Gastrocnemius medialis (tissue), 4 donors: ENCODE measurements around the gene RNF220.

ENCODE experiments used
- POLR2A ChIP-seq, 2 donors: fragments of 450-650 bp; IDR thresholded peaks; one replicate each; pipeline ENCODE4 v1.6.1; 2017; ENCODE audit warnings: antibody characterized with exemption in 2 of 2, mild to moderate bottlenecking in 2 of 2, moderate library complexity in 2 of 2
- TF ChIP-seq, protein P1 (sequence below), 5 experiments: fragments of 450-650 bp in 3 of 5; fragments of 200-600 bp in 2 of 5; sonication (generic) in 2 of 5; IDR thresholded peaks in 4 of 5; conservative IDR thresholded peaks in 1 of 5; 1 replicate in 4 of 5; 2 replicates in 1 of 5; pipeline ENCODE4 v1.5.1; 2016 to 2019; ENCODE audit warnings: antibody characterized with exemption in 5 of 5, mild to moderate bottlenecking in 3 of 5, moderate library complexity in 3 of 5

DNA sequence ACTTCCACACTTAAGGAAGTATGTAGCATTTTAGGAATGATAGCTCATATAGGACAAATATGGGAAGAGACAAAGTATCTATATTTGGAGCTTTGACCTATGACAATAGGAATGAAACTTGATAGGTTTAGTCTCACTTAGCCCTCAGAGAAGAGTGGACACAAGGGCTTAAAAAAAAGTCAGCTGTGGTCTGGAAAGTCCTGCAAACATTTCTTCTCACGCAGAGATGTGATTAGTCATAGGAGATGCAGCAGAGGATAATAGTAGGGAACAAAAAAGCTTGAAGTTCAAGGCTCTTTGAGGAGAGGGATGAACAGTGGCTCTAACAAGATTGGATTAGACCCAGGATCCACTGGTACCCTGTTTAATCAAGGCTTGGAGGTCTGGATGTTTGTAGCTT, 14.8 kb upstream of the RNF220 start:
- TF ChIP-seq, protein P1, sequence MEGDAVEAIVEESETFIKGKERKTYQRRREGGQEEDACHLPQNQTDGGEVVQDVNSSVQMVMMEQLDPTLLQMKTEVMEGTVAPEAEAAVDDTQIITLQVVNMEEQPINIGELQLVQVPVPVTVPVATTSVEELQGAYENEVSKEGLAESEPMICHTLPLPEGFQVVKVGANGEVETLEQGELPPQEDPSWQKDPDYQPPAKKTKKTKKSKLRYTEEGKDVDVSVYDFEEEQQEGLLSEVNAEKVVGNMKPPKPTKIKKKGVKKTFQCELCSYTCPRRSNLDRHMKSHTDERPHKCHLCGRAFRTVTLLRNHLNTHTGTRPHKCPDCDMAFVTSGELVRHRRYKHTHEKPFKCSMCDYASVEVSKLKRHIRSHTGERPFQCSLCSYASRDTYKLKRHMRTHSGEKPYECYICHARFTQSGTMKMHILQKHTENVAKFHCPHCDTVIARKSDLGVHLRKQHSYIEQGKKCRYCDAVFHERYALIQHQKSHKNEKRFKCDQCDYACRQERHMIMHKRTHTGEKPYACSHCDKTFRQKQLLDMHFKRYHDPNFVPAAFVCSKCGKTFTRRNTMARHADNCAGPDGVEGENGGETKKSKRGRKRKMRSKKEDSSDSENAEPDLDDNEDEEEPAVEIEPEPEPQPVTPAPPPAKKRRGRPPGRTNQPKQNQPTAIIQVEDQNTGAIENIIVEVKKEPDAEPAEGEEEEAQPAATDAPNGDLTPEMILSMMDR (IDR thresholded peaks at IDR 0.05 in 4 of 5, conservative IDR thresholded peaks at IDR 0.05 in 1 of 5) = no peak
- no peak for TF ChIP-seq POLR2A (IDR thresholded peaks at IDR 0.05)
